ENCODE data around the gene PPFIA4. TPM values are rescaled to one million over a fixed set of nuclear protein-coding genes. Genes with fewer than 3 reads are reported as not detected.

PPFIA4 gene
- total and polyA plus RNA-seq, 2 of the 4 experiments (the other 2 are of a cell fraction), result 5.4 to 13.7 TPM

DNA sequence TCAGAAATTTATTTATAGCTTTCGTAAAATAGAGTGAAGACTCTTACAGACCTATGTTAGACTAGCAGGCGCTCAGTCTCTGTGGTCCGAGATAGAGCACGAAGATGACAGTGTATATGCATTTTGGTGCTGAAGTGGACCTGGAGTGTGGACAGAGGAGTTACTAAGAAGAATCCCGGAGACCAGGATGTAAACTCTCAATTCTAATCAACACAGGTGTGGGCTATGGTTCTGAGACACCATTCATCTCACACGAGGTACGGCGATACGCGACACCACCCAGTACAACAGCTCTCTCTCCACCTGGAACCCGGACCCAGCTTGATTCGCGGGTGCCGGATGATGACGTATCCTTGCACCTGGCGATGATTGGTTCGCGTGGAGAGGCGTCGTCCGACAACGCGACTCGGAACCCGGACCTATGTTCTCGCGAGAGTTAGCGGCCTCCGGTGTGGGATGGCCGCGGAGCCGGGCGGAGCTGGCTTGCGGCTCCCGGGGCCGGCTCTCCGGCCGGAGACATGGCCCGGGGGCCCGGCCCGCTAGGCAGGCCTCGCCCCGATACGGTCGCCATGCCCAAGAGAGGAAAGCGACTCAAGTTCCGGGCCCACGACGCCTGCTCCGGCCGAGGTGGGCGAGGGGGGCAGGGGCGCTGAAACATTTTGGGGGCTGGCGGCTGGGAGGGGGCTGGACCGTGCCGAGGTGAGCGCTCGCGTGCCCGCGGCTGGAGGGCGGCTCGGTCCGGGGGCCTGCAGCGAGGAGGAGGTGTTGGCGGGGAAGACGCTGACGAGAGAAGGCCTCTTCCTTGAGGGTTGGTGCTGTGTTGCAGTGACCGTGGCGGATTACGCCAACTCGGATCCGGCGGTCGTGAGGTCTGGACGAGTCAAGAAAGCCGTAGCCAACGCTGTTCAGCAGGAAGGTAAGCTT, 19.1 kb upstream of the PPFIA4 start, which contains the start of gene TMEM183A (continued):
- TF ChIP-seq, protein P1, sequence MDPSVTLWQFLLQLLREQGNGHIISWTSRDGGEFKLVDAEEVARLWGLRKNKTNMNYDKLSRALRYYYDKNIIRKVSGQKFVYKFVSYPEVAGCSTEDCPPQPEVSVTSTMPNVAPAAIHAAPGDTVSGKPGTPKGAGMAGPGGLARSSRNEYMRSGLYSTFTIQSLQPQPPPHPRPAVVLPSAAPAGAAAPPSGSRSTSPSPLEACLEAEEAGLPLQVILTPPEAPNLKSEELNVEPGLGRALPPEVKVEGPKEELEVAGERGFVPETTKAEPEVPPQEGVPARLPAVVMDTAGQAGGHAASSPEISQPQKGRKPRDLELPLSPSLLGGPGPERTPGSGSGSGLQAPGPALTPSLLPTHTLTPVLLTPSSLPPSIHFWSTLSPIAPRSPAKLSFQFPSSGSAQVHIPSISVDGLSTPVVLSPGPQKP (IDR thresholded peaks at IDR 0.05; ENCODE audit: borderline replicate concordance, low read depth, low read length), result no peak

- no peak overlapping the region for H3K56ac ChIP-seq (ENCODE audit: extremely low read depth, insufficient read depth, low read length)
- no peak overlapping the region for H3K23ac ChIP-seq (ENCODE audit: low read depth, low read length)
- TF ChIP-seq FOS (IDR thresholded peaks at IDR 0.05; ENCODE audit: low read depth, low read length) (no peak), CTCF (conservative IDR thresholded peaks at IDR 0.05; ENCODE audit: low read depth, low read length) (no peak), BHLHE40 (IDR thresholded peaks at IDR 0.05; ENCODE audit: low read depth, low read length) (0 out of 2 replicates have a peak, but pooled peaks have one; percentile 8), NFE2L2 (IDR thresholded peaks at IDR 0.05; ENCODE audit: low read depth, low read length) (no peak)
- TF ChIP-seq, protein P1 (IDR thresholded peaks at IDR 0.05; ENCODE audit: borderline replicate concordance, low read depth, low read length), result no peak
- H3K9ac ChIP-seq (ENCODE audit: low read depth, low read length), result no peak overlapping the region
- H2AFZ ChIP-seq (replicated peaks; ENCODE audit: low read length, poor library complexity), result no peak overlapping the region
- H3K4me3 ChIP-seq (ENCODE audit: insufficient read depth, low read depth, low read length), result no peak overlapping the region
- H2BK15ac ChIP-seq (ENCODE audit: low read depth, low read length), result no peak overlapping the region
- H3K27me3 ChIP-seq (ENCODE audit: control insufficient read depth, insufficient read depth, low read length), result no peaks in the 10 kb centered on the region
- no peak overlapping the region for H2BK120ac ChIP-seq (ENCODE audit: low read depth, low read length)
- H2AK9ac ChIP-seq (replicated peaks; ENCODE audit: low read depth, low read length, poor library complexity), result no peak overlapping the region
- no peak overlapping the region for H4K5ac ChIP-seq (ENCODE audit: low read depth, low read length)
- H3K9me3 ChIP-seq (ENCODE audit: control insufficient read depth, insufficient read depth, low read length), result no peaks in the 10 kb centered on the region
- no CpG with 5 or more reads among the region's 3 CpGs for WGBS, 2 experiments (ENCODE audit: extremely low coverage in 2 of 2, insufficient read length in 1 of 2)
- peaks cover 11% of the 10 kb centered on the region for H3K36me3 ChIP-seq (ENCODE audit: control insufficient read depth, insufficient read depth, low read length)
- ChIA-PET POLR2A (ENCODE audit: unreplicated experiment) (no interaction called here), CTCF (no interaction called here)
- no peak overlapping the region for H4K8ac ChIP-seq (ENCODE audit: low read depth in 2 of 2, low read length in 2 of 2)
- no peak overlapping the region for H2AK5ac ChIP-seq (ENCODE audit: low read depth, low read length)
- H3K14ac ChIP-seq (replicated peaks; ENCODE audit: low read depth, low read length), result no peak overlapping the region
- ATAC-seq (ENCODE audit: low read depth), result no peak
- no peak overlapping the region for H3K4ac ChIP-seq (ENCODE audit: low read depth, low read length)
- H2BK20ac ChIP-seq (ENCODE audit: low read depth, low read length), result no peak overlapping the region
- intact Hi-C loops (cut with micrococcal nuclease), result no loop called here
- dilution Hi-C loops (cut with HindIII; ENCODE audit: low sequenced_read_pairs, unreplicated experiment), result no loop called here
- H4K20me1 ChIP-seq (ENCODE audit: insufficient read depth, low read length), result peaks cover 13% of the 10 kb centered on the region
- BruUV-seq (replicated peaks), result no TSS peak
- H3K4me1 ChIP-seq (ENCODE audit: control insufficient read depth, insufficient read depth, low read length), result no peaks in the 10 kb centered on the region
- no peak overlapping the region for H3K18ac ChIP-seq (ENCODE audit: low read depth, low read length)
- H3K27ac ChIP-seq (ENCODE audit: insufficient read depth, low read length), result no peak overlapping the region
- peaks cover 5 to 33% of the 10 kb centered on the region in 2 experiments; a peak in 3 of 4 replicates for H3K79me1 ChIP-seq (ENCODE audit: low read depth in 1 of 2, low read length in 2 of 2)
- DNase-seq, result peak; percentile 61
- H3K9me1 ChIP-seq (ENCODE audit: insufficient read depth, low read length), result no peaks in the 10 kb centered on the region
- in situ Hi-C loops (cut with MboI; ENCODE audit: low sequenced_read_pairs), result no loop called here
- no peak overlapping the region for H4K91ac ChIP-seq (ENCODE audit: insufficient read depth, low read depth, low read length)
- H2BK5ac ChIP-seq (ENCODE audit: low read depth, low read length, poor library complexity, severe bottlenecking), result no peak overlapping the region
- H3K4me2 ChIP-seq (ENCODE audit: low read depth, low read length), result no peak overlapping the region
Measured at GRCh38 chr1:203009185-203009584, 17.1 kb upstream of the PPFIA4 start.
